HG03196 (cell line): ENCODE results near the gene PDE9A.
"Not testable (repeated sequence)": the region's sequence is repeated elsewhere in the genome, so short reads cannot be mapped to it uniquely, and the experiment has no call there.

ENCODE experiments used
- ATAC-seq: cut with Tn5 transposase; IDR thresholded peaks from one replicate; pipeline ENCODE4 v1.9.1; 2021; ENCODE audit not compliant: unreplicated experiment

PDE9A gene

GRCh38 chr21:42704861-42705260, 51.4 kb downstream of the PDE9A start:
- ATAC-seq: no peak

- no peak for ATAC-seq
These were observed 51.9 kb downstream of the PDE9A start for GRCh38 chr21:42705346-42705745.

- ATAC-seq: no peak
These were observed 52.4 kb downstream of the PDE9A start for GRCh38 chr21:42705746-42706374.

- no peak for ATAC-seq
These were observed 53.3 kb downstream of the PDE9A start for GRCh38 chr21:42706765-42707164.

GRCh38 chr21:42707207-42707830, 53.9 kb downstream of the PDE9A start:
- ATAC-seq: no peak

- no peak for ATAC-seq
These were observed 54.7 kb downstream of the PDE9A start for GRCh38 chr21:42708107-42708506.

- not testable (repeated sequence) for ATAC-seq
These were observed 55.5 kb downstream of the PDE9A start for GRCh38 chr21:42708916-42709315.

- no peak for ATAC-seq
These were observed 58.2 kb downstream of the PDE9A start for GRCh38 chr21:42711667-42712066.

GRCh38 chr21:42715427-42715826, 62.0 kb downstream of the PDE9A start:
- not testable (repeated sequence) for ATAC-seq

GRCh38 chr21:42716074-42716473, 62.7 kb downstream of the PDE9A start:
- ATAC-seq: no peak

- ATAC-seq: not testable (repeated sequence)
These were observed 67.1 kb downstream of the PDE9A start for GRCh38 chr21:42720484-42720883.

- no peak for ATAC-seq
These were observed 68.0 kb downstream of the PDE9A start for GRCh38 chr21:42721341-42721824.

GRCh38 chr21:42722153-42722552, 68.7 kb downstream of the PDE9A start:
- ATAC-seq: no peak

- no peak for ATAC-seq
These were observed 69.5 kb downstream of the PDE9A start for GRCh38 chr21:42722808-42723473.

GRCh38 chr21:42724226-42724920, 71.0 kb downstream of the PDE9A start:
- ATAC-seq: no peak

GRCh38 chr21:42725416-42725930, 72.1 kb downstream of the PDE9A start:
- no peak for ATAC-seq

- ATAC-seq: no peak
These were observed 78.0 kb downstream of the PDE9A start for GRCh38 chr21:42731264-42732032.

- ATAC-seq: no peak
These were observed 78.6 kb downstream of the PDE9A start for GRCh38 chr21:42732033-42732410.

- no peak for ATAC-seq
These were observed 79.7 kb downstream of the PDE9A start for GRCh38 chr21:42733037-42733627.

GRCh38 chr21:42733874-42734273, 80.5 kb downstream of the PDE9A start:
- no peak for ATAC-seq
